Epithelial cell of proximal tubule (primary cell): ENCODE results near the gene NACC2. TPM values are rescaled to one million over a fixed set of nuclear protein-coding genes. Genes with fewer than 3 reads are reported as not detected.

Experiments
- DNase-seq: peaks from one replicate; pipeline ENCODE4 v3.0.0-alpha.2; 2011; ENCODE audit warnings: low read depth
- H3K4me3 ChIP-seq: 2 replicates; pipeline ENCODE4 v1.5.1; 2011; ENCODE audit warnings: low read depth, mild to moderate bottlenecking, low read length
- CTCF ChIP-seq: conservative IDR thresholded peaks from 2 replicates; pipeline ENCODE4 v1.5.1; 2012; ENCODE audit warnings: low read depth, mild to moderate bottlenecking, low read length
- total RNA-seq: library from RNA; depleted of rRNA; stranded (reverse); fragments of >200 nt; gene quantifications from 2 replicates; pipeline ENCODE4 v1.2.3, GENCODE V29; 2015

The NACC2 gene
- total RNA-seq, 1 donor from 2014 or later = 21.3 TPM

- TF ChIP-seq CTCF = no peak
- DNase-seq = no peak
- H3K4me3 ChIP-seq = no peak overlapping the region
Measured at GRCh38 chr9:136026266-136026942, 68.7 kb downstream of the NACC2 start.

- no peak for TF ChIP-seq CTCF
Measured at GRCh38 chr9:136025481-136025880, 69.6 kb downstream of the NACC2 start.

GRCh38 chr9:136024696-136025316, 70.3 kb downstream of the NACC2 start:
- TF ChIP-seq CTCF = no peak
- DNase-seq = no peak
- H3K4me3 ChIP-seq = no peak overlapping the region

More at GRCh38 chr9:136025481-136025880, 69.6 kb downstream of the NACC2 start:
- no peak for DNase-seq
- H3K4me3 ChIP-seq = no peak overlapping the region

GRCh38 chr9:136024286-136024685, 70.8 kb downstream of the NACC2 start:
- H3K4me3 ChIP-seq = no peak overlapping the region
- no peak for DNase-seq
- no peak for TF ChIP-seq CTCF

GRCh38 chr9:136023410-136024225, 71.5 kb downstream of the NACC2 start:
- no peak for DNase-seq
- H3K4me3 ChIP-seq = no peak overlapping the region
- TF ChIP-seq CTCF = no peak

- TF ChIP-seq CTCF = no peak
- H3K4me3 ChIP-seq = no peak overlapping the region
- no peak for DNase-seq
Measured at GRCh38 chr9:136022731-136023409, 72.2 kb downstream of the NACC2 start.
